Fibroblast of the aortic adventitia (primary cell): ENCODE results near the gene RGS18. TPM values are rescaled to one million over a fixed set of nuclear protein-coding genes. Genes with fewer than 3 reads are reported as not detected.

ENCODE experiments used
- DNase-seq: peaks from one replicate; pipeline ENCODE4 v3.0.0-alpha.2; 2010; ENCODE audit warnings: low read depth
- H3K4me3 ChIP-seq: 2 replicates; pipeline ENCODE4 v1.5.1; 2011; ENCODE audit warnings: low read depth, mild to moderate bottlenecking, control low read depth, low read length, moderate library complexity
- total RNA-seq: library from RNA; depleted of rRNA; stranded (reverse); fragments of >200 nt; gene quantifications from 2 replicates; pipeline ENCODE4 v1.2.3, GENCODE V29; 2012; ENCODE audit warnings: low replicate concordance
- TF ChIP-seq, protein P1 (sequence below): IDR thresholded peaks from 2 replicates; pipeline ENCODE4 v1.5.1; 2011; ENCODE audit warnings: mild to moderate bottlenecking, low read length, control low read depth, inconsistent platforms; ENCODE audit not compliant: insufficient read depth

RGS18 gene, protein sequence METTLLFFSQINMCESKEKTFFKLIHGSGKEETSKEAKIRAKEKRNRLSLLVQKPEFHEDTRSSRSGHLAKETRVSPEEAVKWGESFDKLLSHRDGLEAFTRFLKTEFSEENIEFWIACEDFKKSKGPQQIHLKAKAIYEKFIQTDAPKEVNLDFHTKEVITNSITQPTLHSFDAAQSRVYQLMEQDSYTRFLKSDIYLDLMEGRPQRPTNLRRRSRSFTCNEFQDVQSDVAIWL
- not detected in 2 replicates for total RNA-seq

DNA sequence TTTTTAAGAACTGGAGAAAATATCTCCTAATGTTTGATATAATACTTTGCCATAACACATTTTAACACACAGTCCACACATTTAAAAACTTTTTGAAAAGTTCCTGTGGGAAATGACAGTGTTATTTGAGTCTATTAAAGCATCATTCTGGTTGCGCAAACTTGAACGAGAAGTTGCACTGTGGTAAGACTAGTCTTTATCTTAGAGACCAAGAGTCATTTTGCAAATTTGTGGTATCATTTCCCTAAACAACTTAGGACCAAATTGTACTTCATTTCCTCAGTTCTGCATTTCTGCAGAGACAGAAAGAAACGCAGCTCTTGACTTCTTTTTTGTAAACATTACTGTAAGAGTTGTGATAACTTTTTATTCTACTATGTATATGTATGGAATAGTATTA, at the start of gene RGS18:
Gene RGS18 (plus strand): TSS at position 282 of the 400 bp plus-strand sequence. CDS start 176 bp downstream, outside the sequence.
- no peak within 1 kb of the TSS for H3K4me3 ChIP-seq
- TF ChIP-seq, protein P1, sequence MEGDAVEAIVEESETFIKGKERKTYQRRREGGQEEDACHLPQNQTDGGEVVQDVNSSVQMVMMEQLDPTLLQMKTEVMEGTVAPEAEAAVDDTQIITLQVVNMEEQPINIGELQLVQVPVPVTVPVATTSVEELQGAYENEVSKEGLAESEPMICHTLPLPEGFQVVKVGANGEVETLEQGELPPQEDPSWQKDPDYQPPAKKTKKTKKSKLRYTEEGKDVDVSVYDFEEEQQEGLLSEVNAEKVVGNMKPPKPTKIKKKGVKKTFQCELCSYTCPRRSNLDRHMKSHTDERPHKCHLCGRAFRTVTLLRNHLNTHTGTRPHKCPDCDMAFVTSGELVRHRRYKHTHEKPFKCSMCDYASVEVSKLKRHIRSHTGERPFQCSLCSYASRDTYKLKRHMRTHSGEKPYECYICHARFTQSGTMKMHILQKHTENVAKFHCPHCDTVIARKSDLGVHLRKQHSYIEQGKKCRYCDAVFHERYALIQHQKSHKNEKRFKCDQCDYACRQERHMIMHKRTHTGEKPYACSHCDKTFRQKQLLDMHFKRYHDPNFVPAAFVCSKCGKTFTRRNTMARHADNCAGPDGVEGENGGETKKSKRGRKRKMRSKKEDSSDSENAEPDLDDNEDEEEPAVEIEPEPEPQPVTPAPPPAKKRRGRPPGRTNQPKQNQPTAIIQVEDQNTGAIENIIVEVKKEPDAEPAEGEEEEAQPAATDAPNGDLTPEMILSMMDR, result no peak
- peak; percentile 7 for DNase-seq

DNA sequence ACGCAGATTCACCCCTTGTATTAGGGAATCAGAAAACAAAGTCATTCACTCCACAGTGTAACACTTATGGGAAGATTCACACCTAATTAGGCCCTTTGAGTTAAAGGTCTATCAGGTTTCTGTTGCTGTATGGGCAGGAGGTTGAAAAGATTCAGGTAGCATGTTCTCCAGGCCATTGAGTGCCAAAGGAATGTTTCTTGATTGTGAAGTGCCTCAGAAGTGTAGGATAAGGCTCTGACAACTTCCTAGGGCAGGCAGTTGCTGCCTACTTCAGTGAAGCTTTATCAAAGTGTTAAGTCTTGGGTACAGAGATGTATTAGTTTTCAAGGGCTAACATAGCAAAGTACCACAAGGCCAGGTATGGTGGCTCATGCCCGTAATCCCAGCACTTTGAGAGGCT, 48.7 kb upstream of the RGS18 start:
- no peak for DNase-seq
- TF ChIP-seq, protein P1, result no peak
- no peak overlapping the region for H3K4me3 ChIP-seq

DNA sequence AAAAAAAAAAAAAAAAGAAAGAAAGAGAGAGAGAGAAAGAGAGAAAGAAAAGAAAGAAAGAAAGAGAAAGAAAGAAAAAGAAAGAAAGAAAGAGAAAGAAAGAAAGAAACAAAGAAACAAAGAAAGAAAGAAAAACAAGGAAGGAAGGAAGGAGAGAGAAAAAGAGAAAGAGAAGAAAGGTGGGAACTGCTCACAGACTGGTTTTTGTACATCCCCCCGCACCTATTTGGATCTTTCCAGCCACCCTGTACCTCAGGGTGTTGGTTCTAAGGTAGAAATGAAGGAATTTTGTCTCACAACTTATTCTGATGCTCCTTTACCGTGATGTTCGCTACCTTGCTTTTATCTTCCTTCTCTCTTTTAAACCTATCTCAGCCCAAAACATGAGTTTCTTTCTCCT, 43.3 kb upstream of the RGS18 start:
- DNase-seq, result no peak
- TF ChIP-seq, protein P1, result no peak
- no peak overlapping the region for H3K4me3 ChIP-seq

DNA sequence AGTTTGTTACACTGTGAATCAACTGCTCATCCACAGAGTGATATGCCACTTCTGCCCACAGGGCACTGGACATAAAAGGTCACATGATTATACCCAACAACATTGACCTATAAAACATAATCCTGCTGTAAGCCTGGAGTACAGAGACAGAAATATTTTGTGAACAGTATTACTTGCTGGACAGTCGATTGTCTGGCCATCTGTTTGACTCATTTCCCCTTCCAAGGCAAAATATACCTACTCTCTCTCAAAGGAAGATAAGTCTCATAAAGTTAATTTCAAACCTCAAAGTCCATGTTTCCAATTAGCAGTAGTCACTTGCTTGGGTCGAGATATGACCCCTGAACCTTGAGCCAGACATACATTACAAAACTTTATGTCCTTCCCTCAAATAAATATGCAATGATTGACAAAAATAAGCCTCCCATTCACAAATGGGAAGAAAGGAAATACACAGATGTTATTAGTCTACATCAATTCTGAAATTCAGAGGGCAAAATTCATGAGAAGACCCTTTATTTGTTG, 39.3 kb upstream of the RGS18 start:
- no peak overlapping the region for H3K4me3 ChIP-seq
- DNase-seq, result no peak
- TF ChIP-seq, protein P1, result no peak

DNA sequence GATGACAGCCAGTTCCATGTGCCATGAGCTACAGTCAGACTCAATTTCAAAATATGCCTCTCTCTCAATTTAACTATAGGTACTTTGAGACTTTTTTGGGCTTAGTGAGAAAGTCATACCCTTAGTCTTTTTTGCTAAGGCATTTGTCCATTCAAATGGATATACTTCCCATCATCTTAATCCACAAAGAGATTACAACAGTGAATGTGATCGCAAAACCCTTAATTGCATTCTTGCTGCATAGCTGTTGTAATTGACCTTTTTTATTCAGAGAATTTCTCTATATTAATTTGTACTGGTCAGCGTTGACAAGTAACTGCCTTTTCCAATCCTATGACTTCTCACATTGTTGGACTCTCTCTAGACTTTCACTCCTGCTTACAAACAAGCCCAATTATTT, 38.6 kb upstream of the RGS18 start:
- DNase-seq, result no peak
- TF ChIP-seq, protein P1, result no peak
- no peak overlapping the region for H3K4me3 ChIP-seq

DNA sequence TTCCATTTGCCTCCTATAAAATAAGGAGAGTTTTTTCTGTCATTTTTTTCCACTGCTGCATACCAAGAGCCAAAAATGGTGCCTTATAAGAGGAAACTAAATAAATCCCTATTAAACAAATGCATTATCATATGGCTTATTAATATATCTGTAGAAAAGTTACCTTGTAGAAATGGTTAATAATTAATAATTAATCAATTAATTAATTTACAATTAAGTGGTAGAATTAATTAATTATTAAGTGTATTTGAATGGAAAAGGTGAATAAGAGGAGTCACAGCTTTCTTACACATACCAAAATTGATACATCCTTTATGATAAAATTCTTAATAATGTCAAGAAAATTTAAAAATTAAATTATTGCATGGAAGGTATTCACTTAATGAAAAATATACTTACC, 35.6 kb upstream of the RGS18 start:
- TF ChIP-seq, protein P1, result no peak
- no peak for DNase-seq
- H3K4me3 ChIP-seq, result no peak overlapping the region
